ENCODE results near the gene MYO5B. TPM values are rescaled to one million over a fixed set of nuclear protein-coding genes. Genes with fewer than 3 reads are reported as not detected.

Gene MYO5B
- total RNA-seq, 2 experiments from 2014 or later: 0.18 to 0.23 TPM

DNA sequence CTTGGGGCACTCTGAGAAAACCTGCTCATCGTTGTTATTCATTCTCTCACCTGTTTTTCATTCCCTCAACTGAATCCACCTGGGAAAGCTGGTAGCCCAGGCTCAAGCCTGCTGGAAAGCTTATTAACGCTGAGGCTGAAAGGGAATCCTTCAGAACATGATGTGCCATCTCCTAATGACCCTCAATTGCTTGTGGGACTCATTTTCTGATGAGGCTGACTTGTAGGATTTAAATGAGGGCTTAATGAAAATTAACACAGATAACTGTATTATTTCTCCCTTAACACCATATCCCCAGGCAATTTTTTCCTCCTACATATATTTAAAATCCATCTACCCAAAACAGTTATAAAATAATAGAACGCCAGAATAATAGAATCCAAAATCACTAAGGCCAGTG, 218.9 kb downstream of the MYO5B start:
- Mint-ChIP-seq H3K36me3 (ENCODE audit: low read depth) (no peaks in the 10 kb centered on the region), H3K27ac (no peak overlapping the region), H3K4me1 (no peaks in the 10 kb centered on the region), H3K9me3 (ENCODE audit: low read depth) (no peaks in the 10 kb centered on the region), H3K27me3 (no peaks in the 10 kb centered on the region), H3K4me3 (no peak overlapping the region)
- intact Hi-C loops (cut with DNase I, micrococcal nuclease): no loop called here
- POLR2A ChIA-PET: no interaction called here
- ATAC-seq: no peak
- DNase-seq: no peak
- CTCF ChIA-PET: interaction anchor here (1.4 kb wide), 1 partner anchor 243 kb away, joined by 4 read pairs; no protein-coding TSS in a partner anchor

DNA sequence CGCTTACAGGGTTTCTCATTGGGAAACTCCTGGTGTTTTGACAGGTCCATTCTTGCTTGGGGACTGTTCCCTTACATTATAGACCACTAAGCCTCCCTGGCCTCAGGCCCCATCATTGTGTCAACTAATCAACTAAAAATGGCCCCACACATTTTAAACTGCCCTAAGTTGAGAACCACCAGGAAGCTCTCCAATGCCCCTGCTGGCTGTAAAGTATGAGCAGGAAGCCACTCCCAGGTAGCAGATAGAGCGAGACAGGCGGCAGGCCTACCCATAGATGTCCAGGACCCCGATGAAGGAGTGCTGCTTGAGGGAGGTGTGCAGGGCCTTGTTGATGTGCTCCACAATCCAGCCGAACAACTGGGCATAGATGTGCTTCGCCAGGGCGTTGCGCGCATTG, 220.9 kb downstream of the MYO5B start:
- Mint-ChIP-seq H3K27ac (no peak overlapping the region), H3K4me1 (no peaks in the 10 kb centered on the region), H3K9me3 (ENCODE audit: low read depth) (no peaks in the 10 kb centered on the region), H3K27me3 (no peaks in the 10 kb centered on the region), H3K4me3 (no peak overlapping the region), H3K36me3 (ENCODE audit: low read depth) (no peaks in the 10 kb centered on the region)
- ATAC-seq (no peak), DNase-seq (no peak)
- intact Hi-C loops (cut with DNase I, micrococcal nuclease): no loop called here
- ChIA-PET POLR2A (no interaction called here), CTCF (interaction anchor here (0.5 to 0.7 kb wide), 2 partner anchors 190 to 1502 kb away, joined by 3 read pairs; no protein-coding TSS in a partner anchor)

DNA sequence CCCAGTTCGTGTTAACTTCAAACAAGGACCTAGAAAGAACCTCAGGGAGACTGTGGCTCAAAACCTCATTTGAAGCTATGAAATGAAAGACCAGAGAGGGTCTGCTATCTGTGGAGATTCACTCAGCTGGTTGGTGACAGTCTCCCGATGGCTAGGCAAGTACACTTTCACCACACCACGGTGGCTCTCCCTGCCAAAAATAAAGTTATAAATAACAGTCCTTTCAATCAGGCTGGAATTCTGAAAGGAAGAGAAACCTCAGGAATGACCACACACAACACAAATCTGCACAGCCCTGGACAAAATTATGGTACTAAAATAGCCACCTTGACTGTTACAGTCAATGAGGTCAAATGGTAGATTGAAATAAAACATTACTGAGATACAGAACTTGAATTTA, 221.4 kb downstream of the MYO5B start:
- CTCF ChIA-PET: interaction anchor here (0.9 kb wide), 1 partner anchor 34 kb away, joined by 4 read pairs; no protein-coding TSS in a partner anchor
- no peaks in the 10 kb centered on the region for H3K4me1 Mint-ChIP-seq
- intact Hi-C loops (cut with DNase I, micrococcal nuclease): no loop called here
- ATAC-seq: no peak
- POLR2A ChIA-PET: no interaction called here
- no peak overlapping the region for H3K27ac Mint-ChIP-seq
- no peak for DNase-seq
- H3K9me3 Mint-ChIP-seq (ENCODE audit: low read depth): no peaks in the 10 kb centered on the region
- H3K36me3 Mint-ChIP-seq (ENCODE audit: low read depth): no peaks in the 10 kb centered on the region
- H3K4me3 Mint-ChIP-seq: no peak overlapping the region
- H3K27me3 Mint-ChIP-seq: no peaks in the 10 kb centered on the region

DNA sequence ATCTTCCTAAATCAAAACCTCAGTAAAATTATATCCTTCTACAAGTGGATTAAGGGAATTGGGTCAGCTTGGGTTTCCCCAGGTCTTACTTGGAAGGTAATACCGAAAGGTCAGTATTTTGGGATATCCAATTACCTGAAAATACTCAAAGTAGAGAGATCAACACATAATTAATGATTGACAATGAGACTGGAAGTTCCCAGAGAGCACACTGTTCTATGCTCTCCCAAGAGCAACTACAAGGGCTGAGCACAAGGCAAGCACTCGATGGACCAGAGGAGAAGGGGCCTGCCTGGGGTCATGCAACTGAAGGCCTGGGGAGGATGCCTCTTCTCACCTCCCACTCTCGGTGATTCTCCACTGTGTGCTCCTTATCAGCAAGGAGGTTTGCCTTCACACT, 222.4 kb downstream of the MYO5B start:
- no peak for DNase-seq
- no peaks in the 10 kb centered on the region for H3K4me1 Mint-ChIP-seq
- no peaks in the 10 kb centered on the region for H3K27me3 Mint-ChIP-seq
- intact Hi-C loops (cut with DNase I, micrococcal nuclease): no loop called here
- H3K9me3 Mint-ChIP-seq (ENCODE audit: low read depth): no peaks in the 10 kb centered on the region
- no peaks in the 10 kb centered on the region for H3K36me3 Mint-ChIP-seq (ENCODE audit: low read depth)
- ChIA-PET CTCF (no interaction called here), POLR2A (no interaction called here)
- no peak overlapping the region for H3K27ac Mint-ChIP-seq
- no peak for ATAC-seq
- no peak overlapping the region for H3K4me3 Mint-ChIP-seq

DNA sequence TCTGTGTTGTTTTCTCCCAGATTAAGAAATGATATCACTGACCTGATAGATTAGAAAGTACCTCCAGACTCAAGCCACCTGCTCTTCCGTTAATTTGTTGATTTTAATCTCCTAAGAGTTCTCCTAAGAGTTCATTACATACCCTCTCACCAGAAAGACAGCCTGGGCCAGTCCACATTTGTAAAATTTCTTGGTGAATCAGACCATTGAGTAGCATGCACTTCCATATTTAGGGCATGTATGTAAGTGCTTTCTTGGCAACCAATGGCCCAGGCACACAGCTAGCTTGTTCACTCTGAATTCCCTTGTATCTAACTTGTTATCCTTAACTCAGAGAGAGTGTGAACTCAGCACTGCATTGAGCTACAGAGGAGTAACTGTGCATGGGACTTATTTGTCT, 223.5 kb downstream of the MYO5B start:
- Mint-ChIP-seq H3K36me3 (ENCODE audit: low read depth) (no peaks in the 10 kb centered on the region), H3K9me3 (ENCODE audit: low read depth) (no peaks in the 10 kb centered on the region), H3K27ac (no peak overlapping the region), H3K4me1 (no peaks in the 10 kb centered on the region), H3K4me3 (no peak overlapping the region), H3K27me3 (no peaks in the 10 kb centered on the region)
- intact Hi-C loops (cut with DNase I, micrococcal nuclease): no loop called here
- no peak for DNase-seq
- ChIA-PET POLR2A (interaction anchor here (0.7 kb wide), 1 partner anchor 247 kb away, joined by 3 read pairs; no protein-coding TSS in a partner anchor), CTCF (interaction anchor here (0.5 kb wide), 1 partner anchor 1634 kb away, joined by 3 read pairs; no protein-coding TSS in a partner anchor)
- no peak for ATAC-seq

- Mint-ChIP-seq H3K27me3 (no peaks in the 10 kb centered on the region), H3K27ac (no peak overlapping the region), H3K36me3 (ENCODE audit: low read depth) (no peaks in the 10 kb centered on the region), H3K4me3 (no peak overlapping the region), H3K4me1 (no peaks in the 10 kb centered on the region), H3K9me3 (ENCODE audit: low read depth) (no peaks in the 10 kb centered on the region)
- ATAC-seq (peak; percentile 19), DNase-seq (no peak)
- ChIA-PET POLR2A (interaction anchor here (0.9 kb wide), 1 partner anchor 30 kb away, joined by 4 read pairs; no protein-coding TSS in a partner anchor), CTCF (no interaction called here)
- intact Hi-C loops (cut with DNase I, micrococcal nuclease): no loop called here
Observed at GRCh38 chr18:49970319-49970718, 224.6 kb downstream of the MYO5B start.

- H3K36me3 Mint-ChIP-seq (ENCODE audit: low read depth): no peaks in the 10 kb centered on the region
- no peak for ATAC-seq
- ChIA-PET CTCF (no interaction called here), POLR2A (no interaction called here)
- H3K27ac Mint-ChIP-seq: no peak overlapping the region
- intact Hi-C loops (cut with DNase I, micrococcal nuclease): no loop called here
- DNase-seq: no peak
- H3K9me3 Mint-ChIP-seq (ENCODE audit: low read depth): no peaks in the 10 kb centered on the region
- peaks cover 2% of the 10 kb centered on the region for H3K27me3 Mint-ChIP-seq
- H3K4me3 Mint-ChIP-seq: no peak overlapping the region
- no peaks in the 10 kb centered on the region for H3K4me1 Mint-ChIP-seq
Observed at GRCh38 chr18:49968644-49969309, 226.2 kb downstream of the MYO5B start.

GRCh38 chr18:49967636-49968313, 227.2 kb downstream of the MYO5B start:
- no peak for DNase-seq
- Mint-ChIP-seq H3K4me3 (no peak overlapping the region), H3K27ac (no peak overlapping the region), H3K4me1 (no peaks in the 10 kb centered on the region), H3K36me3 (ENCODE audit: low read depth) (no peaks in the 10 kb centered on the region), H3K9me3 (ENCODE audit: low read depth) (no peaks in the 10 kb centered on the region), H3K27me3 (peaks cover 2% of the 10 kb centered on the region)
- ATAC-seq: no peak
- ChIA-PET POLR2A (no interaction called here), CTCF (no interaction called here)
- intact Hi-C loops (cut with DNase I, micrococcal nuclease): no loop called here

GRCh38 chr18:49967171-49967570, 227.8 kb downstream of the MYO5B start:
- H3K4me1 Mint-ChIP-seq: no peaks in the 10 kb centered on the region
- H3K27ac Mint-ChIP-seq: no peak overlapping the region
- no peaks in the 10 kb centered on the region for H3K36me3 Mint-ChIP-seq (ENCODE audit: low read depth)
- ChIA-PET CTCF (interaction anchor here (1.0 kb wide), 1 partner anchor 237 kb away, joined by 3 read pairs; no protein-coding TSS in a partner anchor), POLR2A (no interaction called here)
- H3K27me3 Mint-ChIP-seq: peaks cover 2% of the 10 kb centered on the region
- H3K4me3 Mint-ChIP-seq: no peak overlapping the region
- H3K9me3 Mint-ChIP-seq (ENCODE audit: low read depth): no peaks in the 10 kb centered on the region
- ATAC-seq: no peak
- intact Hi-C loops (cut with DNase I, micrococcal nuclease): no loop called here
- DNase-seq: no peak

DNA sequence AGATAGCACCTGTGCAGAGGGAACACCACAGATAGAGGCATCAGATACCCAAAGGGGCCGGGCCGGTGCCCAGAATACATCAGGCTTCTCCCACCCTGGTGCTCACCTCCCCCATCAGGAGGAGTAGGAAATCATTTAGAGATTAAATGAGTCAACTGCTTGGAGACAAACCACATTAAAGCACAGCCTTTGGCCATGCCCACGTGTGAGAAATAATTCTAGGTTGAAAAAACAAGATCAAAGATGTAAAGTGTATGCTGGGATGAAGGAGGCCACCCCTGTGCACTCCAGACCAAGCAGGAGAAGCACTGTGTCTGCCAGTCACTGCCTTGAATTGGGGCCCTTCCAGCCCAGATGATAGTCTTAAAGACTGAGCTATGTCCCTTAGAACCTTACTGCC, 228.9 kb downstream of the MYO5B start:
- H3K4me1 Mint-ChIP-seq: peaks cover 10% of the 10 kb centered on the region
- DNase-seq (no peak), ATAC-seq (no peak)
- ChIA-PET CTCF (interaction anchor here (0.6 to 1.0 kb wide), 2 partner anchors 38 to 238 kb away, joined by 3 read pairs; no protein-coding TSS in a partner anchor), POLR2A (no interaction called here)
- intact Hi-C loops (cut with DNase I, micrococcal nuclease): no loop called here
- no peaks in the 10 kb centered on the region for H3K9me3 Mint-ChIP-seq (ENCODE audit: low read depth)
- H3K27me3 Mint-ChIP-seq: peaks cover 2% of the 10 kb centered on the region
- no peak overlapping the region for H3K4me3 Mint-ChIP-seq
- no peaks in the 10 kb centered on the region for H3K36me3 Mint-ChIP-seq (ENCODE audit: low read depth)
- H3K27ac Mint-ChIP-seq: no peak overlapping the region

DNA sequence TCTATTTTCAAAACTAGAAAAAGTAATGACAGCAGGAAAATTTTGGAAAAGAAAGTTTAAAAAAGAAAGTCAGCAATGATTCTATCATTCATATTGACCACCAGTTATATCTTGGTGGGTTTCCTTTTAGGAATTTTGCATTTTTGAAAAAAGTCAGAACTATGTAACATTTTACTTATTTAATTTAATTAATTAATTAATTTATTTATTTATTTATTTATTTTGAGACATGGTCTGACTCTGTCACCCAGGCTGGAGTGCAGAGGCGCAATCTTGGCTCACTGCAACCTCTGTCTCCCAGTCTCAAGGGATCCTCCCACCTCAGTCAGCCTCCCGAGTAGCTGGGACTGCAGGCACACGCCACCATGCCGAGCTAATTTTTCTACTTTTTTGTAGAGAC, 231.7 kb downstream of the MYO5B start:
- Mint-ChIP-seq H3K9me3 (ENCODE audit: low read depth) (no peaks in the 10 kb centered on the region), H3K4me3 (no peak overlapping the region), H3K27ac (no peak overlapping the region), H3K4me1 (peaks cover 31% of the 10 kb centered on the region), H3K36me3 (ENCODE audit: low read depth) (no peaks in the 10 kb centered on the region), H3K27me3 (peaks cover 10% of the 10 kb centered on the region)
- POLR2A ChIA-PET: interaction anchor here (0.6 kb wide), 1 partner anchor 77 kb away, joined by 3 read pairs; no protein-coding TSS in a partner anchor
- no peak for ATAC-seq
- DNase-seq: no peak
- intact Hi-C loops (cut with DNase I, micrococcal nuclease): no loop called here
- CTCF ChIA-PET: interaction anchor here (0.5 kb wide), 1 partner anchor 411 kb away, joined by 3 read pairs; the partner anchor contains the start of gene SKA1

GRCh38 chr18:49961271-49961670, 233.7 kb downstream of the MYO5B start:
- peak; percentile 55 for ATAC-seq
- Mint-ChIP-seq H3K36me3 (ENCODE audit: low read depth) (no peaks in the 10 kb centered on the region), H3K27ac (no peak overlapping the region), H3K4me1 (peaks cover 31% of the 10 kb centered on the region), H3K4me3 (no peak overlapping the region), H3K9me3 (ENCODE audit: low read depth) (no peaks in the 10 kb centered on the region), H3K27me3 (peaks cover 13% of the 10 kb centered on the region)
- intact Hi-C loops (cut with DNase I, micrococcal nuclease): no loop called here
- no peak for DNase-seq
- CTCF ChIA-PET: no interaction called here
- POLR2A ChIA-PET: no interaction called here

Data from activated CD4-positive, alpha-beta T cell treated with anti-CD3 and anti-CD28 coated beads for 36 hours (primary cell).